ENCODE results near the gene TMPRSS5.

TMPRSS5 gene

DNA sequence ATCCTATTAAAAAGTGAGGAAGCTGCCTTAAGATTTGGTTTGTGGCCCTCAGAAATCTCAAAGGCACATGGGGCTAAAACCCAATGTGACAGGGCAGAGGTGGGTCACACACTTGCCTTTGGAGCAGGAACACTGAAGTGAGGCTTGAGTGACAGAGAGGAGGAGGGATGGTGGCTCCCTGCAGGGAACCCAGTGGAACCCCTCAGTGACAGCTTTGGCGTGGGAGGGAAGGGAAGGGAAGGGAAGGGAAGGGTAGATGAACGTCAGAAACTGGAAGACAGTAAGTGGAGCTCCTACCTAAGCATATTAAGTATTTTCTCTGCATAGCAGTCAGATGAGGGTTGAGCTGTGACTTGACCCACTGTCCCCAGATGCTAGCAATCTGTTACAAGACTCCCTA is 68.5 kb downstream of the TMPRSS5 start:
- TF ChIP-seq, protein P1, sequence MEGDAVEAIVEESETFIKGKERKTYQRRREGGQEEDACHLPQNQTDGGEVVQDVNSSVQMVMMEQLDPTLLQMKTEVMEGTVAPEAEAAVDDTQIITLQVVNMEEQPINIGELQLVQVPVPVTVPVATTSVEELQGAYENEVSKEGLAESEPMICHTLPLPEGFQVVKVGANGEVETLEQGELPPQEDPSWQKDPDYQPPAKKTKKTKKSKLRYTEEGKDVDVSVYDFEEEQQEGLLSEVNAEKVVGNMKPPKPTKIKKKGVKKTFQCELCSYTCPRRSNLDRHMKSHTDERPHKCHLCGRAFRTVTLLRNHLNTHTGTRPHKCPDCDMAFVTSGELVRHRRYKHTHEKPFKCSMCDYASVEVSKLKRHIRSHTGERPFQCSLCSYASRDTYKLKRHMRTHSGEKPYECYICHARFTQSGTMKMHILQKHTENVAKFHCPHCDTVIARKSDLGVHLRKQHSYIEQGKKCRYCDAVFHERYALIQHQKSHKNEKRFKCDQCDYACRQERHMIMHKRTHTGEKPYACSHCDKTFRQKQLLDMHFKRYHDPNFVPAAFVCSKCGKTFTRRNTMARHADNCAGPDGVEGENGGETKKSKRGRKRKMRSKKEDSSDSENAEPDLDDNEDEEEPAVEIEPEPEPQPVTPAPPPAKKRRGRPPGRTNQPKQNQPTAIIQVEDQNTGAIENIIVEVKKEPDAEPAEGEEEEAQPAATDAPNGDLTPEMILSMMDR (conservative IDR thresholded peaks at IDR 0.05; ENCODE audit: control insufficient read depth, insufficient read depth, low read depth, low read length), result no peak
- DNase-seq (ENCODE audit: low read depth), result no peak
- H3K4me3 ChIP-seq (ENCODE audit: control insufficient read depth, low read depth, low read length), result no peak overlapping the region

Data from fibroblast of mammary gland (primary cell).